ENCODE data around the gene CARS2. TPM values are rescaled to one million over a fixed set of nuclear protein-coding genes. Genes with fewer than 3 reads are reported as not detected.

Gene CARS2
- total RNA-seq, 1 experiment from 2014 or later: 31.9 TPM

DNA sequence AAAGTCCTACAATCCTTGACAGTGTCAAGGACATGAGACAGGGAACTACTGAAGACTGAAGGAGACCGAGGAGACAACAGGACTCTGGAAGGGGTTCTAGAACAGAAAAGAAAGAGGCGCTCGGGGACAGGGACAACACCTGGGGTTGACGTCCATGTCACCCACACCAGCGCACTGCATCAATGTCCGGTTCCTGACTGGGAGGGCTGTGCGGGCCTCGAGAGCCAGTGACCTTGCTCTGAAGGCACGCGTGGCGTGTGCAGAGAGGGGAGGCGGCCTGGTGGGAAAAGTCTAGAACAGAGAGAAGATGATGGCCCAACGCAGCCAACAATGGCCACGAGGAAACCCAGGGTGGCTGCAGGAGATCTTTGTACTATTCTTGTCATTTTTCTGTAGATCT, 5.7 kb downstream of the CARS2 start:
- Histone ChIP-seq H3K9me3 (ENCODE audit: control insufficient read depth, insufficient read depth, low read depth, low read length) (no peaks in the 10 kb centered on the region), H3K36me3 (ENCODE audit: control insufficient read depth, insufficient read depth, low read length) (no peaks in the 10 kb centered on the region), H3K27me3 (ENCODE audit: control insufficient read depth, insufficient read depth, low read length) (no peaks in the 10 kb centered on the region), H3K4me1 (ENCODE audit: control insufficient read depth, insufficient read depth, low read length) (no peaks in the 10 kb centered on the region; the same call in 1 of the 2 replicates), H3K4me3 (ENCODE audit: low read depth in 2 of 2, low read length in 2 of 2) (no peak overlapping the region), H3K27ac (ENCODE audit: low read length) (no peak overlapping the region)
- no peak for DNase-seq (ENCODE audit: low read depth, low spot score)
- no TSS peak for BruUV-seq (replicated peaks)
- CTCF ChIA-PET: no interaction called here
- intact Hi-C loops (cut with micrococcal nuclease; ENCODE audit: unreplicated experiment): no loop called here
- no peak for ATAC-seq
- TF ChIP-seq SIN3A (IDR thresholded peaks at IDR 0.05; ENCODE audit: borderline replicate concordance, insufficient read depth, low read depth, low read length) (no peak), POLR2AphosphoS5 (IDR thresholded peaks at IDR 0.05; ENCODE audit: low read depth, low read length) (no peak), TCF7L2 (IDR thresholded peaks at IDR 0.05; ENCODE audit: low read depth, low read length) (no peak)
- TF ChIP-seq, protein P1, sequence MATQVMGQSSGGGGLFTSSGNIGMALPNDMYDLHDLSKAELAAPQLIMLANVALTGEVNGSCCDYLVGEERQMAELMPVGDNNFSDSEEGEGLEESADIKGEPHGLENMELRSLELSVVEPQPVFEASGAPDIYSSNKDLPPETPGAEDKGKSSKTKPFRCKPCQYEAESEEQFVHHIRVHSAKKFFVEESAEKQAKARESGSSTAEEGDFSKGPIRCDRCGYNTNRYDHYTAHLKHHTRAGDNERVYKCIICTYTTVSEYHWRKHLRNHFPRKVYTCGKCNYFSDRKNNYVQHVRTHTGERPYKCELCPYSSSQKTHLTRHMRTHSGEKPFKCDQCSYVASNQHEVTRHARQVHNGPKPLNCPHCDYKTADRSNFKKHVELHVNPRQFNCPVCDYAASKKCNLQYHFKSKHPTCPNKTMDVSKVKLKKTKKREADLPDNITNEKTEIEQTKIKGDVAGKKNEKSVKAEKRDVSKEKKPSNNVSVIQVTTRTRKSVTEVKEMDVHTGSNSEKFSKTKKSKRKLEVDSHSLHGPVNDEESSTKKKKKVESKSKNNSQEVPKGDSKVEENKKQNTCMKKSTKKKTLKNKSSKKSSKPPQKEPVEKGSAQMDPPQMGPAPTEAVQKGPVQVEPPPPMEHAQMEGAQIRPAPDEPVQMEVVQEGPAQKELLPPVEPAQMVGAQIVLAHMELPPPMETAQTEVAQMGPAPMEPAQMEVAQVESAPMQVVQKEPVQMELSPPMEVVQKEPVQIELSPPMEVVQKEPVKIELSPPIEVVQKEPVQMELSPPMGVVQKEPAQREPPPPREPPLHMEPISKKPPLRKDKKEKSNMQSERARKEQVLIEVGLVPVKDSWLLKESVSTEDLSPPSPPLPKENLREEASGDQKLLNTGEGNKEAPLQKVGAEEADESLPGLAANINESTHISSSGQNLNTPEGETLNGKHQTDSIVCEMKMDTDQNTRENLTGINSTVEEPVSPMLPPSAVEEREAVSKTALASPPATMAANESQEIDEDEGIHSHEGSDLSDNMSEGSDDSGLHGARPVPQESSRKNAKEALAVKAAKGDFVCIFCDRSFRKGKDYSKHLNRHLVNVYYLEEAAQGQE (IDR thresholded peaks at IDR 0.05; ENCODE audit: insufficient read depth in 1 of 2, low read depth in 2 of 2, low read length in 1 of 2): no peak
- TF ChIP-seq, protein P2, sequence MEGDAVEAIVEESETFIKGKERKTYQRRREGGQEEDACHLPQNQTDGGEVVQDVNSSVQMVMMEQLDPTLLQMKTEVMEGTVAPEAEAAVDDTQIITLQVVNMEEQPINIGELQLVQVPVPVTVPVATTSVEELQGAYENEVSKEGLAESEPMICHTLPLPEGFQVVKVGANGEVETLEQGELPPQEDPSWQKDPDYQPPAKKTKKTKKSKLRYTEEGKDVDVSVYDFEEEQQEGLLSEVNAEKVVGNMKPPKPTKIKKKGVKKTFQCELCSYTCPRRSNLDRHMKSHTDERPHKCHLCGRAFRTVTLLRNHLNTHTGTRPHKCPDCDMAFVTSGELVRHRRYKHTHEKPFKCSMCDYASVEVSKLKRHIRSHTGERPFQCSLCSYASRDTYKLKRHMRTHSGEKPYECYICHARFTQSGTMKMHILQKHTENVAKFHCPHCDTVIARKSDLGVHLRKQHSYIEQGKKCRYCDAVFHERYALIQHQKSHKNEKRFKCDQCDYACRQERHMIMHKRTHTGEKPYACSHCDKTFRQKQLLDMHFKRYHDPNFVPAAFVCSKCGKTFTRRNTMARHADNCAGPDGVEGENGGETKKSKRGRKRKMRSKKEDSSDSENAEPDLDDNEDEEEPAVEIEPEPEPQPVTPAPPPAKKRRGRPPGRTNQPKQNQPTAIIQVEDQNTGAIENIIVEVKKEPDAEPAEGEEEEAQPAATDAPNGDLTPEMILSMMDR (IDR thresholded peaks at IDR 0.05): no peak
- in situ Hi-C loops (cut with HindIII; ENCODE audit: low pct_unique_long_range_greater_than_20kb, low sequenced_read_pairs): no loop called here
- POLR2A ChIA-PET: no interaction called here

DNA sequence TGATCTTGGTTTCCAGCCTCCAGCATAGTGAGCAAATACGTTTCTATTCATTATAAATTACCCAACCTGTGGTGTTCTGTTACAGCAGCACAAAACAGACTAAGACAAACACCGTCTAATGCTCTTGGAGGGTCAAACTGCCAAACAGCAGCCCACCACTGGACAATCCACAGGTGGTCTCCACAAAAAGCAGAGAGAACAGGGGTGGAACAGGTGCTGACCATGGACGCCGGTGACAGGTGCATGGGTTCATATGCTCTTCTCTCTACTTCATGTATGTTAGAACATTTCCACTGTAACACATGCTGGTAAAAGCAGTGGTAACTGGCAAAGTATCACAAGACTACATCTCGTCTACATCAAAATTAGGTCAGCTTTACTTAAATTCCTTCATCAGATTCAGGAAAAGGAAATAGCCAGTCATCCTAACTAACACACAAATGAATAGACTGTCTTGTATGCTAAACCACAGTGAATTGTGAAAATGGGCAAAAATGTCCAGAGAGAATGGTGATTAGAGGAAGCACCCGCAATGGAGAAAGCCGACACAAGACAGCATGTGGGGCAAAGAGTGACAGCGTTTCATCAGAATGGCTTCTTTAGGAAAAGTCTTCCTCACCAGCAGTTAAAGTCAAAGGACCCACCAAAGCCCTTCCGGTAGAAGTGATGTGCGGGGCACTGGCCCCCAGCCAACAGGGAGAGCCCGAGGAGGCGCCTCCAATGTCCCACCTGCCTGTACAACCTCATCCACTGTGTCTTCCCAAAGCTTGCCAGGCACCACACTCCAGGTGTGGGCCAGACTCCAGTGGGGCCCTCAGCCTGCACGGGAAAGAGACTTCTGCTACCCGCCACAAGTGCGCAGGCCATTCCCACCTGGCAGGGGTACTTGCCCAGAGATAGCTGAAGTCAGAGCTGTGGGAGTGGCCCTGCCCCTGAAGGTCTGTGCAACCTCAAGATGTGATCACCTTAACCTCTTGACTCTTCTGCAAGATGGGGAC, 6.5 kb downstream of the CARS2 start:
- ATAC-seq (no peak), DNase-seq (ENCODE audit: low read depth, low spot score) (no peak)
- POLR2A ChIA-PET: no interaction called here
- CTCF ChIA-PET: no interaction called here
- no peak overlapping the region for H3K4me3 ChIP-seq (ENCODE audit: low read depth in 2 of 2, low read length in 2 of 2)
- H3K9me3 ChIP-seq (ENCODE audit: control insufficient read depth, insufficient read depth, low read depth, low read length): no peaks in the 10 kb centered on the region
- intact Hi-C loops (cut with micrococcal nuclease; ENCODE audit: unreplicated experiment): no loop called here
- TF ChIP-seq, protein P1 (IDR thresholded peaks at IDR 0.05; ENCODE audit: insufficient read depth in 1 of 2, low read depth in 2 of 2, low read length in 1 of 2): no peak
- TF ChIP-seq, protein P2 (IDR thresholded peaks at IDR 0.05): no peak
- TF ChIP-seq TCF7L2 (IDR thresholded peaks at IDR 0.05; ENCODE audit: low read depth, low read length) (no peak), POLR2AphosphoS5 (IDR thresholded peaks at IDR 0.05; ENCODE audit: low read depth, low read length) (no peak), SIN3A (IDR thresholded peaks at IDR 0.05; ENCODE audit: borderline replicate concordance, insufficient read depth, low read depth, low read length) (no peak)
- no TSS peak for BruUV-seq (replicated peaks)
- in situ Hi-C loops (cut with HindIII; ENCODE audit: low pct_unique_long_range_greater_than_20kb, low sequenced_read_pairs): no loop called here
- H3K27ac ChIP-seq (ENCODE audit: low read length): no peak overlapping the region
- no peaks in the 10 kb centered on the region; the same call in 1 of the 2 replicates for H3K4me1 ChIP-seq (ENCODE audit: control insufficient read depth, insufficient read depth, low read length)
- H3K27me3 ChIP-seq (ENCODE audit: control insufficient read depth, insufficient read depth, low read length): no peaks in the 10 kb centered on the region
- H3K36me3 ChIP-seq (ENCODE audit: control insufficient read depth, insufficient read depth, low read length): no peaks in the 10 kb centered on the region
